ENCODE results near the gene C14orf93. TPM values are rescaled to one million over a fixed set of nuclear protein-coding genes. Genes with fewer than 3 reads are reported as not detected.

The C14orf93 gene
- total RNA-seq, 4 donors from 2014 or later = 4.6 to 11.2 (median 9.9) TPM

DNA sequence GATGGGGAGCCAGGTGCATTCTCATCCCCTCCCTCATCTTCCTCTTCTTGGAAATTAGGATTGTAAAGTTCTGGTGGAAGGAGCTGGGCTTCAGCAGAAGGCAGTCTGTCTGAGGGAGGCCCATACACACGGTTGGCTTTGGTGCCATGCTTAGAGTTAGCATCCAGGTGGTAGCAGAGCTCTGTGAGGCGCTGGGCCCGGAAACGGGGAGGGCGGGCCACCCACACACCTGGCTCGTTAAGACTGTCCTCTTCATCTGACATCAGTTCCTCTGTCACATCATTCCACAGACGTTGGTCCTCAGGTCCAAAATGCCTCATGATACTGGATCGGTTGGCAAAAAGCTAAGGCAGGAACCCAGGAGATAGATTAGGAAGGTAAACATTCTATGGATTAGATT is 22.7 kb downstream of the C14orf93 start:
- peaks cover 0 to 35% (median 13%) of the 10 kb centered on the region in 4 donors for H3K36me3 ChIP-seq
- intact Hi-C loops (cut with DNase I) = loop anchor here (2.0 to 10.0 kb wide), 2 partner anchors 72 to 112 kb away; partner anchors contain the start of gene LRP10
- H3K9me3 ChIP-seq = no peaks in the 10 kb centered on the region
- H3K27ac ChIP-seq (replicated peaks in 1 of 4) = no peak overlapping the region
- no peaks in the 10 kb centered on the region for H3K27me3 ChIP-seq
- H3K4me1 ChIP-seq = peaks cover 4 to 13% (median 9%) of the 10 kb centered on the region in 4 donors
- 79% methylated on average over 8 of the region's 8 CpGs for WGBS
- no peak for DNase-seq (ENCODE audit: extremely low spot score)
- TF ChIP-seq, protein P1, sequence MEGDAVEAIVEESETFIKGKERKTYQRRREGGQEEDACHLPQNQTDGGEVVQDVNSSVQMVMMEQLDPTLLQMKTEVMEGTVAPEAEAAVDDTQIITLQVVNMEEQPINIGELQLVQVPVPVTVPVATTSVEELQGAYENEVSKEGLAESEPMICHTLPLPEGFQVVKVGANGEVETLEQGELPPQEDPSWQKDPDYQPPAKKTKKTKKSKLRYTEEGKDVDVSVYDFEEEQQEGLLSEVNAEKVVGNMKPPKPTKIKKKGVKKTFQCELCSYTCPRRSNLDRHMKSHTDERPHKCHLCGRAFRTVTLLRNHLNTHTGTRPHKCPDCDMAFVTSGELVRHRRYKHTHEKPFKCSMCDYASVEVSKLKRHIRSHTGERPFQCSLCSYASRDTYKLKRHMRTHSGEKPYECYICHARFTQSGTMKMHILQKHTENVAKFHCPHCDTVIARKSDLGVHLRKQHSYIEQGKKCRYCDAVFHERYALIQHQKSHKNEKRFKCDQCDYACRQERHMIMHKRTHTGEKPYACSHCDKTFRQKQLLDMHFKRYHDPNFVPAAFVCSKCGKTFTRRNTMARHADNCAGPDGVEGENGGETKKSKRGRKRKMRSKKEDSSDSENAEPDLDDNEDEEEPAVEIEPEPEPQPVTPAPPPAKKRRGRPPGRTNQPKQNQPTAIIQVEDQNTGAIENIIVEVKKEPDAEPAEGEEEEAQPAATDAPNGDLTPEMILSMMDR (IDR thresholded peaks at IDR 0.05) = no peak
- TF ChIP-seq POLR2AphosphoS5 (IDR thresholded peaks at IDR 0.05) (no peak), POLR2A (IDR thresholded peaks at IDR 0.05; ENCODE audit: low read depth) (no peak), EP300 (IDR thresholded peaks at IDR 0.05) (no peak)
- H3K4me3 ChIP-seq = no peak overlapping the region

DNA sequence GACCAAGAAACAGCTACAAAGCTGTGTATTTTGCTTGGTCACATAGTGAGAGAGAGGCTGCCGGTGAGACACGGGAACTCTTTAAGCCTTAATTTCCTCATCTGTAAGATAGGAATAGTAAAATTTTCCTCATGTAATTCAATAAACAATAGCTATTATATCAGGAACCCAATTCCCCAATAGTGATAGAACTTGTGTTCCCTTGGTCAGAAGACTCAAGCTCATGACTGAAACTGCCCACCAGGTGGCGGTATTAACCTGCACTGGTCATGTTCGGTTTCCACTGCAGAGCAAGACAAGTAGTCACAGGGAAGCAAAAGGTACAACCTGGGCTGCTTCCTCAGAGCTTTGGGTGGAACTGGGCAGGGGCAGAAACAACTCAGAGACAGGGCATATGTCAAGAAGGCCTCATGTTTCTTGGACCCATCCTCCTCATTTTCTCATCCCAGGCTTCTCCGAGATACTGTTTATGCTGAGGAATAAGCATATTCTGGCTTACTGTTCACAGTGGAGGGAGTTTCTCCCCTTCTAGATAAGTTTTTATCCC is 23.4 kb downstream of the C14orf93 start:
- peak; percentile 97 for DNase-seq (ENCODE audit: extremely low spot score)
- no peak overlapping the region for H3K27ac ChIP-seq (replicated peaks in 1 of 4)
- peaks cover 0 to 7% (median 0%) of the 10 kb centered on the region in 4 donors for H3K27me3 ChIP-seq
- no peaks in the 10 kb centered on the region for H3K9me3 ChIP-seq
- peaks cover 4 to 20% (median 15%) of the 10 kb centered on the region in 4 donors for H3K4me1 ChIP-seq
- TF ChIP-seq EP300 (IDR thresholded peaks at IDR 0.05) = no peak
- TF ChIP-seq POLR2AphosphoS5 (IDR thresholded peaks at IDR 0.05) = peak in 1 of 2 donors; percentile 56
- no peak for TF ChIP-seq POLR2A (IDR thresholded peaks at IDR 0.05; ENCODE audit: low read depth)
- TF ChIP-seq, protein P1 (IDR thresholded peaks at IDR 0.05) = peak; percentile 89 to 92 (median 91)
- peaks cover 0 to 34% (median 11%) of the 10 kb centered on the region in 4 donors for H3K36me3 ChIP-seq
- intact Hi-C loops (cut with DNase I) = loop anchor here (2.0 to 10.0 kb wide), 2 partner anchors 72 to 112 kb away; partner anchors contain the start of gene LRP10
- no peak overlapping the region for H3K4me3 ChIP-seq
- WGBS = 24% methylated on average over 5 of the region's 5 CpGs

DNA sequence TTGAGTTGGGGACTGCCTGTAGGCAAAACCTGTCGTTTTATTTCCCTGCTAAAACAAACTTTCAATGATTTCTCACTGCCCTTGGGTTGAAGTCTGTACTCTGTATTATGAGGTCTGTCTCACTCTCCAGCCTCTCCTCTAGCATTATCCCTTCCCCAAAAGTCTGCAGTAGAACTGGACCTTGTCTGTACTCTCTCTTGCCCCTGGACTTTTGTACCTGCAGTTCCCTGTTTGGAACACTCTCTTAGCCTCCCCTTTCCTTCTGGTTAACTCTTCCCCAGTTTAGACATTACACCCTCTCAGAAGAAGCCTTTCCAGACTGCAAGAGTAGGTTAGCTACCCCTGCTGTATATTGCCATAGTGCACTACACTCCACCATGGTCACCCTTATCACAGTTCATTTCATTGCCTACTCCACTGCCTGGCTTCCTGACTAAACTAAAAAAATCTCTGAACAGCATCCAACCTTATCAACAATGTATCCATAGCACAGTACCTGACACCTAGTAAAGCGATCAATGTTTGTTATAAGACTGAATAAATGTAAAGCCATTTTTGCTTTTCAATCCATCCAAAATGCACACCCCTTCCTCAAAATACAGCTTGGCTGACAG is 23.9 kb downstream of the C14orf93 start:
- peaks cover 0 to 12% (median 0%) of the 10 kb centered on the region in 4 donors for H3K27me3 ChIP-seq
- H3K27ac ChIP-seq (replicated peaks in 1 of 4) = no peak overlapping the region
- intact Hi-C loops (cut with DNase I) = loop anchor here (2.0 to 10.0 kb wide), 2 partner anchors 73 to 111 kb away; partner anchors contain the start of gene LRP10
- TF ChIP-seq, protein P1 (IDR thresholded peaks at IDR 0.05) = no peak
- no peak for TF ChIP-seq POLR2A (IDR thresholded peaks at IDR 0.05; ENCODE audit: low read depth)
- no peak for TF ChIP-seq EP300 (IDR thresholded peaks at IDR 0.05)
- no peak for TF ChIP-seq POLR2AphosphoS5 (IDR thresholded peaks at IDR 0.05)
- H3K4me3 ChIP-seq = no peak overlapping the region
- peaks cover 0 to 28% (median 9%) of the 10 kb centered on the region in 4 donors for H3K36me3 ChIP-seq
- H3K4me1 ChIP-seq = peaks cover 8 to 26% (median 21%) of the 10 kb centered on the region in 4 donors
- no peaks in the 10 kb centered on the region for H3K9me3 ChIP-seq
- WGBS = 64% methylated on average over 2 of the region's 2 CpGs
- no peak for DNase-seq (ENCODE audit: extremely low spot score)

DNA sequence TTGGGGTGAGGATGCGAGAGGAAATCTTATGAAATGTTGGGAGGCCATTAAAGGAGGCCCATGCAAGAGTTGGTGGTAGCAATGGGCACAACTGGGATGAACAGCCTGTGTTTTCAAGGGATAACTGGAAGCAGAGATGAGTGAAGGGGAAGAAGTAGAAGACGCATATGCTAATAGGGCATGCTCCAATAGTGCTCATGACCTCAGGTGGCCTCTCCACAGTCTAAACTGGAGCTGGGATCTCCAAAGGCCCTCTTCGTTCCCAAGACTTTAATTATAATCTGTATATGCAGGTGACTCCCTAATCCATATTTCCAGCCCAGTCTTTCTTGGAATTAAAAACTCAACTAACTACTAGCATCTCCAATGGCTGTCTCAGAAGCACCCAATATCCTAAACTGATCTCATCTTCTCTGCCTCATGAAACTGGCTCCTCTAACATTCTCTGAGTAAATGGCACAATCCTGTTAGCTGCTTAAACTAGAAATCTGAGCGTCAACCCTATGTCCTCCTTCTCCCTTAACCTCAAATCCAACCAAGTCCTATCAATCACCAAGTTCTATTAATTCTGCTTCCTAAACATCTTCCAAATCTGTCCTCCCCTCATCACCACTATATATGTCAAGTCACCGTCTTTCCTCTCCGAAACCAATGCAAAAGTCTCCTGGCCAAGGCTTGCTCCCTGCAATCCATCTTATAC is 24.8 kb downstream of the C14orf93 start:
- WGBS = 89% methylated on average over 6 of the region's 6 CpGs
- H3K36me3 ChIP-seq = peaks cover 0 to 25% (median 9%) of the 10 kb centered on the region in 4 donors
- H3K4me3 ChIP-seq = no peak overlapping the region
- no peak for DNase-seq (ENCODE audit: extremely low spot score)
- H3K9me3 ChIP-seq = no peaks in the 10 kb centered on the region
- intact Hi-C loops (cut with DNase I) = loop anchor here (5.0 to 10.0 kb wide), 2 partner anchors 53 to 110 kb away; partner anchors contain the start of gene LRP10
- H3K27me3 ChIP-seq = peaks cover 0 to 18% (median 0%) of the 10 kb centered on the region in 4 donors
- no peak overlapping the region for H3K27ac ChIP-seq (replicated peaks in 1 of 4)
- H3K4me1 ChIP-seq = peaks cover 12 to 35% (median 30%) of the 10 kb centered on the region in 4 donors
- no peak for TF ChIP-seq POLR2A (IDR thresholded peaks at IDR 0.05; ENCODE audit: low read depth)

Data from esophagus muscularis mucosa (tissue), 4 donors.